GM12801 (cell line): ENCODE measurements around the gene WNT7A.

Source experiments
- CTCF ChIP-seq: IDR thresholded peaks from one replicate; pipeline ENCODE4 v1.5.1; 2011; ENCODE audit warnings: control low read depth; ENCODE audit not compliant: insufficient read length; ENCODE audit errors: extremely low read depth

Gene WNT7A

GRCh38 chr3:13818919-13819318 is 61.0 kb downstream of the WNT7A start:
- no peak for TF ChIP-seq CTCF

GRCh38 chr3:13815088-13815683 is 64.7 kb downstream of the WNT7A start:
- TF ChIP-seq CTCF, result no peak

- no peak for TF ChIP-seq CTCF
Measured at GRCh38 chr3:13812034-13812471, 67.8 kb downstream of the WNT7A start.

- no peak for TF ChIP-seq CTCF
Measured at GRCh38 chr3:13811614-13812013, 68.3 kb downstream of the WNT7A start.

GRCh38 chr3:13808550-13808949 is 71.3 kb downstream of the WNT7A start:
- no peak for TF ChIP-seq CTCF

GRCh38 chr3:13801361-13802204 is 78.3 kb downstream of the WNT7A start:
- TF ChIP-seq CTCF, result no peak

GRCh38 chr3:13800064-13800463 is 79.8 kb downstream of the WNT7A start:
- no peak for TF ChIP-seq CTCF
